ENCODE measurements around the gene F5.

GRCh38 chr1:169486281-169487051, 99.8 kb downstream of the F5 start:
- TF ChIP-seq CTCF (IDR thresholded peaks at IDR 0.05) (no peak), POLR2A (IDR thresholded peaks at IDR 0.05) (no peak)
